ENCODE results near the gene DIS3L2. TPM values are rescaled to one million over a fixed set of nuclear protein-coding genes. Genes with fewer than 3 reads are reported as not detected.
"Not testable (repeated sequence)": the region's sequence is repeated elsewhere in the genome, so short reads cannot be mapped to it uniquely, and the experiment has no call there.

The DIS3L2 gene
- total RNA-seq, 1 donor, result 24.9 TPM

- no peak overlapping the region for H3K4me3 ChIP-seq (ENCODE audit: low read depth, low read length)
- TF ChIP-seq CTCF (IDR thresholded peaks at IDR 0.05; ENCODE audit: insufficient read depth, low read length), result no peak
- no peak for DNase-seq (ENCODE audit: low read depth)
Observed at GRCh38 chr2:232374356-232374755, 412.8 kb downstream of the DIS3L2 start.

GRCh38 chr2:232375164-232375563 is 413.7 kb downstream of the DIS3L2 start:
- no peak for DNase-seq (ENCODE audit: low read depth)

GRCh38 chr2:232376260-232376659 is 414.7 kb downstream of the DIS3L2 start:
- no peak overlapping the region for H3K4me3 ChIP-seq (ENCODE audit: low read depth, low read length)
- TF ChIP-seq CTCF (IDR thresholded peaks at IDR 0.05; ENCODE audit: insufficient read depth, low read length), result no peak
- DNase-seq (ENCODE audit: low read depth), result no peak

More at GRCh38 chr2:232375164-232375563, 413.7 kb downstream of the DIS3L2 start:
- H3K4me3 ChIP-seq (ENCODE audit: low read depth, low read length), result no peak overlapping the region
- no peak for TF ChIP-seq CTCF (IDR thresholded peaks at IDR 0.05; ENCODE audit: insufficient read depth, low read length)

- no peak for TF ChIP-seq CTCF (IDR thresholded peaks at IDR 0.05; ENCODE audit: insufficient read depth, low read length)
- DNase-seq (ENCODE audit: low read depth), result no peak
- H3K4me3 ChIP-seq (ENCODE audit: low read depth, low read length), result no peak overlapping the region
Observed at GRCh38 chr2:232376713-232377112, 415.2 kb downstream of the DIS3L2 start.

GRCh38 chr2:232377319-232377718 is 415.8 kb downstream of the DIS3L2 start:
- DNase-seq (ENCODE audit: low read depth), result no peak
- H3K4me3 ChIP-seq (ENCODE audit: low read depth, low read length), result no peak overlapping the region
- no peak for TF ChIP-seq CTCF (IDR thresholded peaks at IDR 0.05; ENCODE audit: insufficient read depth, low read length)

- TF ChIP-seq CTCF (IDR thresholded peaks at IDR 0.05; ENCODE audit: insufficient read depth, low read length), result no peak
- no peak overlapping the region for H3K4me3 ChIP-seq (ENCODE audit: low read depth, low read length)
Observed at GRCh38 chr2:232377841-232378734, 416.6 kb downstream of the DIS3L2 start.

GRCh38 chr2:232378735-232379151 is 417.2 kb downstream of the DIS3L2 start, which contains the start of gene ALPP:
ALPP (plus strand) TSS chr2:232378751; CDS start chr2:232378803, 52 bp downstream.
- DNase-seq (ENCODE audit: low read depth); H3K4me3 ChIP-seq (ENCODE audit: low read depth, low read length): not testable (repeated sequence)

More at GRCh38 chr2:232377841-232378734, 416.6 kb downstream of the DIS3L2 start:
- no peak for DNase-seq (ENCODE audit: low read depth)

GRCh38 chr2:232379610-232380590 is 418.4 kb downstream of the DIS3L2 start:
- not testable (repeated sequence) for H3K4me3 ChIP-seq (ENCODE audit: low read depth, low read length); DNase-seq (ENCODE audit: low read depth)

- H3K4me3 ChIP-seq (ENCODE audit: low read depth, low read length); DNase-seq (ENCODE audit: low read depth): not testable (repeated sequence)
Observed at GRCh38 chr2:232381204-232382031, 419.9 kb downstream of the DIS3L2 start.

Data from fibroblast of the aortic adventitia (primary cell).